GM19023 (cell line): Measurements from ENCODE around the gene SCYL2.
"Not testable (repeated sequence)": the region's sequence is repeated elsewhere in the genome, so short reads cannot be mapped to it uniquely, and the experiment has no call there.

Experiments
- ATAC-seq: cut with Tn5 transposase; IDR thresholded peaks from one replicate; pipeline ENCODE4 v1.9.1; 2021; ENCODE audit warnings: mild to moderate bottlenecking, moderate library complexity; ENCODE audit not compliant: unreplicated experiment

Gene SCYL2, protein sequence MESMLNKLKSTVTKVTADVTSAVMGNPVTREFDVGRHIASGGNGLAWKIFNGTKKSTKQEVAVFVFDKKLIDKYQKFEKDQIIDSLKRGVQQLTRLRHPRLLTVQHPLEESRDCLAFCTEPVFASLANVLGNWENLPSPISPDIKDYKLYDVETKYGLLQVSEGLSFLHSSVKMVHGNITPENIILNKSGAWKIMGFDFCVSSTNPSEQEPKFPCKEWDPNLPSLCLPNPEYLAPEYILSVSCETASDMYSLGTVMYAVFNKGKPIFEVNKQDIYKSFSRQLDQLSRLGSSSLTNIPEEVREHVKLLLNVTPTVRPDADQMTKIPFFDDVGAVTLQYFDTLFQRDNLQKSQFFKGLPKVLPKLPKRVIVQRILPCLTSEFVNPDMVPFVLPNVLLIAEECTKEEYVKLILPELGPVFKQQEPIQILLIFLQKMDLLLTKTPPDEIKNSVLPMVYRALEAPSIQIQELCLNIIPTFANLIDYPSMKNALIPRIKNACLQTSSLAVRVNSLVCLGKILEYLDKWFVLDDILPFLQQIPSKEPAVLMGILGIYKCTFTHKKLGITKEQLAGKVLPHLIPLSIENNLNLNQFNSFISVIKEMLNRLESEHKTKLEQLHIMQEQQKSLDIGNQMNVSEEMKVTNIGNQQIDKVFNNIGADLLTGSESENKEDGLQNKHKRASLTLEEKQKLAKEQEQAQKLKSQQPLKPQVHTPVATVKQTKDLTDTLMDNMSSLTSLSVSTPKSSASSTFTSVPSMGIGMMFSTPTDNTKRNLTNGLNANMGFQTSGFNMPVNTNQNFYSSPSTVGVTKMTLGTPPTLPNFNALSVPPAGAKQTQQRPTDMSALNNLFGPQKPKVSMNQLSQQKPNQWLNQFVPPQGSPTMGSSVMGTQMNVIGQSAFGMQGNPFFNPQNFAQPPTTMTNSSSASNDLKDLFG

DNA sequence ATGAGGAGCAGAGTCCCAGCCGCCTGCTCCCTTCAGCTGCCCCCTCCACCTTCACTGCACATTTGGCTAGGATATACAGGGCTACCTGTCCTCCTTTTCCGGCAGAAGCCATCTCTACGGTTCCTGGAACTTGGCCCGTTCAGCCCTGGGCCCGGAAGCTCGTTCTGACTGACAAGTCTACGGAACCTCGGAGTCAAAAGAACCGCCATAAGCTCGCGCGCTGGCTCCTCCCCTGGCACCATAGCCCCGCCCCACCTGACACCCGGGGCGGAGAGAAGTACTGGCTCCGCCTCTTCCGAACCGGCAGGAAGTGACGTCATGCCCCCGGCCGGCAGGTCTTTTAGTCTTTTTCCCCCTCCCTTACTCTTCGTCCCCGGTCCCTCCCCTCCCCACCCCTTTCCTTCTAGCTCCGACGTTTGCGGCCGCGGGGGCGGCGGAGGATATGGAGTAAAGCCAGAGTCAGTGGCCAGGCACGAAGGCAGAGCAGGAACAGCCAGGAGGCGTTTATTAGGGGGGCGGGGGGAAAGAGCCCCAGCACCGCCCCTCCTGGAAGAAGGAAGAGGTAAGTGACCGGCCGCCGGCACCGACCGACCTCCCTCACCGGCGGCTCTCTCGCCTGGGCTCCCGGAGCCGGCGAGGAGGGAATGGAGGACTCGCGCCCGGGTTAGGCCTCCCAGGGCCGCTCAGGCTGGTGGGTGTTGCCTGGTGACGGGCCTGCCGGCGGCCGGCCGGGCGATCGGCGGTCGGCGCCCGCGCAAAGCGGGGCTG lies at the start of gene SCYL2, which contains the start of gene DEPDC4:
Gene SCYL2 (plus strand): TSS at position 343 of the 768 bp plus-strand sequence. CDS start 15,794 bp downstream, outside the sequence.
Gene DEPDC4 (minus strand): TSS at position 245 of the 768 bp plus-strand sequence. CDS start 3 bp downstream, at position 242.
- ATAC-seq = peak; percentile 91

DNA sequence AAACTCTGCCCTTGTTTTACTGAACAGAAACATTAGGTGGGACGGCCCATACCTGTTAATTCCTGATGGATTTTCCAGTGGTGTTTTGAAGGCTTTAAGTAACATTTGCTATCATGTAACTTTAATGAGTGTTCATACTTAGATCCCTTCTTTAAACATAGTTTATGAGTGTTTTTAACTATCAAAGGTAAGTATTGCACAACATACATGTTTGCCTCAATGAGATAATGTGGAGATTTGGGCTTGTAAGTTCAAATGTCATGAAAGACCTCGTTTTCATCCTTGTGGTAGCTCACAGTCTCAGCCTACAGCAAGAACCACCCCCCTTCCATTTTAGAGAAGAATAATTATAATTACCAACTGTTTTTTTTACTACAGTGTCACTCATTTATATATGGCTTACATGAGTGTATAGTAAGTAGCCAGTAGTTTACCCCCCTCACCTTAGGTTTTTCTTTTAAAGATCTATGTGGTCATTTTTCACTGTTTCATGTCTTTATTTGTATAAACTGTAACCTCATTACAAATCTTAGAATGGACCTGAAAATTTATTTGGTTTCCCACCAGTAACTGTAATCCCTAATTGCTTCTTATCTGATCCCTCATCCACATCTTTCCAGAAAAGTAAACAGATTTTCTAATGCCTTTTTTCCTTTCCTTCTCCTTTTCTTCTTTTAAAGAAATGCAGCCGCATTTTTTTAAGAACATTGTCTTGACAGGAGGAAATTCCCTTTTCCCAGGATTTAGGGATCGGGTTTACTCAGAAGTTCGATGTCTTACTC lies 47.5 kb upstream of the SCYL2 start:
- no peak for ATAC-seq

DNA sequence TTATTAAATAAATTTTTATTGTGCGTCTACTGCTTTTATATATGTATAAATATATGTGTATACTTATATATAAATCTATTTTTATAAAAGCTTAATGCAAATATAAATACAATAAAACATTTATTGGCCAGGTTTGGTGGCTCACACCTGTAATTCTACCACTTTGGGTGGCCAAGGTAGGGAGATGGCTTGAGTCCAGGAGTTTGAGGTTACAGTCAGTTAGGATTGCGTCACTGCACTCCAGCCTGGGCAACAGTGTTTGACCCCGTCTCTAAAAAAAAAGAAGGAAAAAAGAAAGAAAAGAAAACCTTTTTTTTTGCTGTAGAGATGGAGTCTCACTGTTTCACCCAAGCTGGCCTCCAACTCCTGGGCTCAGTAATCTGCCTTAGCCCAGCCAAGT lies 45.5 kb upstream of the SCYL2 start:
- ATAC-seq = no peak

DNA sequence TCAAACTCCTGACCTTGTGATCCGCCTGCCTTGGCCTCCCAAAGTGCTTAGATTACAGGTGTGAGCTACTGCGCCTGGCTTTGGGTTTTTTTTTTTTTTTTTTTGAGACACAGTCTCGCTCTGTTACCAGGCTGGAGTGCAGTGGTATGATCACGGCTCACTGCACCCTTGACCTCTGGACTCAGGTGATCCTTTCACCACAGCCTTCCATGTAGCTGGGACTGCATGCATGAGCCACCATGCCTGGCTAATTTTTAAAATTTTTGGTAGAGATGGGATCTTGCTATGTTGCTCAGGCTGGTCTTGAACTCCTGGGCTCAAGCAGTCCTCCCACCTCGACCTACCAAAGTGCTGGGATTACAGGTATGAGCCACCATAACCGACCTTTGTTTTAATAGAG lies 44.8 kb upstream of the SCYL2 start:
- not testable (repeated sequence) for ATAC-seq

DNA sequence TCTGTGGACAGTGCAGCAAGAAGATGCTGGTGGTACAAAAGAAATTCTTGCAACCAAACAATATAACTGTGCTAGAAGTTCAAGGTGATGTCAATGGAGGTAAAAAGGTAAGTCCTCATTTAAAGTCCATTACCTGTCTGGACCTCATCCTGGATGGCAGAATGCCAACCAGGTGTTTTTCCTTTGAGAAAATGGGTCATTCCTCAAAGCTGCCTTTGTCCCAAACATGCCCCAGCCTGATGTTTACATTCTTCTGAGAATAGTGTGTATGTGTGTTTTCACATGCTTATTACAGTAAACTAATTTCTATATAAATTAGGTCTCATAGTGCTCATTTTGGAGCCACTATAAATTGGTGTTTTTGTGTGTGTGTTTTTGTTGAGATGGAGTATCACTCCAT lies 41.5 kb upstream of the SCYL2 start:
- ATAC-seq = no peak

DNA sequence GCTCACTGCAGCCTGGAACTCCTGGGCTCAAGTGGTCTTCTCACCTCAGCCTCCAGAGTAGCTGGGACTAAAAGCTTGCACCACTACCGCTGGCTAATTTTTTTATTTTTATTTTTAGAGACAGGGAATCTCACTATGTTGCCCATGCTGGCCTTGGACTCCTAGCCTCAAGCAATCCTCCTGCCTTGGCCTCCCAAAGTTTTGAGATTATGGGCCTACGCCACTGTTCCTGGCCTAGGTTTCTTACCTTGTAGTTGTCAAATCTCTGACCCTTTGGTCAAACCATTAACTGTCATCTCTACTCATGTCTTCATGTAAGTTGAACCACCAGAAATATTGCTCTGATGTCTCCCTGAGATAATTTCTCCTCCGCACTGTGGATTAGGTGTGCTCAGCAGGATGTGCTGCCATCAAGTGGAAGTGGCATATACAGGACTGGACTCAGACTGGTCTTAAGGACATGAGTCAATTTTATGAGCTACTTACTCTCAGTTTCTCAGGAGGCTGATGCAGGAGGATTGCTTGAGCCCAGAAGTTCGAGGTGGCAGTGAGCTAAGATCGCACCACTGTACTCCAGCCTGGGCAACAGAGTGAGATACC lies 37.8 kb upstream of the SCYL2 start:
- no peak for ATAC-seq

DNA sequence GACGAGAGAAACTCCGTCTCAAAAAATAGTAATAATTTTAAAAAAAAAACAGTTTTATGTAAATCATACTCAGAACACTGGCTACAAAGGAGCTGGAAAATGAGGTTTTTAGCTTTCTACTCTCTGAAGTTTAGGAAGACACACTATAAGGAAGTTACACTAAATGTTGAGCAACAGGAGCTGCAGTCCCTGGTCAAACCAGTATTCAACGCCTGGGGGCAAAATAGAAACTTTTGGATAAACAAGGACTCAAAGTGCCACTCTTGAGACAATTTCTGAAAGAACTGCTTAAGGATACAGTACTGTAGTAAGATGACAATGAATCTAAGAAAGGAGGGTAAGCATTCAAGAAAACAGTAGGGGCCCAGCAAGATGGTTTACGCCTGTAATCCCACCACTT lies 37.1 kb upstream of the SCYL2 start:
- ATAC-seq = no peak

DNA sequence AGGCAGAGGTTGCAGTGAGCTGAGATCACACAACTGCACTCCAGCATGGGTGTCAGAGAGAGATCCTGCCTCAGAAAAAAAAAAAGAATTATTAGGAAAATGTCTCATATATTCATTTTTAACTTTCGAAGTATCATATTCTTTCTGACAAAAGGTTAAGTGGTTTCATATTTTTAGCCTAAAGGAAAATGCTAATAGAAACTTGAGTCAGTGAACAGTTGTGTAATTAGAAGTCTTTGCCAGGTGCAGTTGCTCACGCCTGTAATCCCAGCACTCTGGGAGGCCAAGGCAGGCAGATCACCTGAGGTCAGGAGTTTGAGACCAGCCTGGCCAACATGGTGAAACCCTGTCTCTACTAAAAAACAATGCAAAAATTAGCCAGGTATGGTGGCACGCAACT lies 35.1 kb upstream of the SCYL2 start:
- not testable (repeated sequence) for ATAC-seq

DNA sequence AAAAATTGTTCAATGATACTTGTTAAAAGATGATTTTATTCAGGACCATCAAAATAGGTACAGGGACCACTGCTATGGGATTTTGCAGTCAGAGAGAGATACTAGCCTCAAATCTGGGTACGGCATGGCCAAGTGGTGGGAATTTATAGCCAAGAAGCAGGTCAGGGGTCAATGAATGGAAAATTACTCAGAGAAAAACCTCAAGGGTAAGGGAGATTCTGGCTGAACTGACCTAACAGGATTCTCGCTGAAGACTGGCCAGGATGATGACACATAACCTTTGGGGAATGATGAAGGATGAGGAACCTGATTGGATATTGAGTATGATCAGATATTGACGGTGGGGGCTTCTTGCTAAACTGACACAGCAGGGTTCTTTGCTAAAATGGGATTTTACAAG lies 32.8 kb upstream of the SCYL2 start:
- ATAC-seq = no peak

DNA sequence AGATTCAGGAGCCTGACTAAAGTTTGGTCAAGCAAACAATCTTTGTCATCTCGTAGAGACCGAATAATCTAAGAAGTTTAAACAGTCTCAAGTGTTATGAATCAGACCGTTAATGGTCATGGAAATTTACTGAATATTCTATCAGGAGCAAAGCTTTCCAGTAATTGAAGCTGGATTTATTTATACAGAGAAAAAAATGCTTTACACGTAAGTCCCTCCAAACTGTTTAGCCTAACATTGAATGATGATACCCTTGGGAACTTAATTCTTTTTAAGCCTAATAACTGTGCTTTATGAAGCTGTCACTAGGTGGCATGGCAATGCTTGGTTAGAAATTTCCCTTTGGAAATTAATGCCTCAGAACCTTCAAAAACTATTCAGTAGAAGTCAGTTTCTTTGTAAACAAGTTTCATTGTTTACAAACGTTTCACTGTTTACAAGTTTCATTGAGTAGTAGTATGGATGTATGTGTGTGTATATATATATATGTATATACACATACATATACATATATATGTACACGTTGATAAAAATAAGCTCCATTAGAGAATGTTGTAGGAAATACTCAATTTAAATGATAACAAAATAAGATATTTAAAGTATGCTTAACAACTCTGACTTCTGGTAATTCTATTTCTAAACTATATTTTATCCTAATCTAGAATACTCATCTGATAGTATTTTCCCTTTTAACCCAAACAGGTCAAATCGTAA lies 32.2 kb upstream of the SCYL2 start:
- ATAC-seq = no peak

DNA sequence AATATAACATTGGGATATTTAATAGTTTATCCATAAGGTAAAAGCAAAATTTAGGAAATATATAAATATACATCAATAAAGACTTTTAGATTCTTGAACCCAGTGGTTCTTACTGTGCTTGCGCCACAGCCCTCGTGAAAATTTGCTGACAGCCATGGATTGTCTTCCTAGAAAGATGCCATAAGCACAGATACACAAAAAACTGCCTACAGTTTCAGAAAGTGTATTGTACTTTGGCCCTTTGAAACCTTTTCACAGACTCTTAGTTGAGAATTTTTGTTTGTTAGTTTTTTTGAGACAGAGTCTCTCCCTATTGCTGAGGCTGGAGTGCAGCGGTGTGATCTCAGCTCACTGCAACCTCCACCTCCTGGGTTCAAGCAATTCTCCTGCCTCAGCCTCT lies 28.2 kb upstream of the SCYL2 start:
- no peak for ATAC-seq

DNA sequence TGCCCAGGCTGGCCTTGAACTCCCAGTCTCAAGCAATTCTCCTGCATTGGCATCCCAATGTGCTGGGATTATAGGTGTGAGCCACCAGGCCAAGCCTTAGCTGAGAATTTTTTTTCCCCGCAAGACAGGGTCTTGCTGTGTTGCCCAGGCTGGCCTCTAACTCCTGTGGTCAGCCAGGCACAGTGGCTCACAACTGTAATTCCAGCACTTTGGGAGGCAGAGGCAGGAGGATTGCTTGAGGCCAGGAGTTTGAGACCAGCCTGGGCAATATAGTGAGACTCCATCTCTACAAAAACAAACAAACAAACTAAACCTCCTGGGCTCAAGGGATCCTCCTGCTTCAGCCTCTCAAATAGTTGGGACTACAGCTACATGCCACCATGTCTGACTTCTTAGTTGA lies 27.4 kb upstream of the SCYL2 start:
- no peak for ATAC-seq

DNA sequence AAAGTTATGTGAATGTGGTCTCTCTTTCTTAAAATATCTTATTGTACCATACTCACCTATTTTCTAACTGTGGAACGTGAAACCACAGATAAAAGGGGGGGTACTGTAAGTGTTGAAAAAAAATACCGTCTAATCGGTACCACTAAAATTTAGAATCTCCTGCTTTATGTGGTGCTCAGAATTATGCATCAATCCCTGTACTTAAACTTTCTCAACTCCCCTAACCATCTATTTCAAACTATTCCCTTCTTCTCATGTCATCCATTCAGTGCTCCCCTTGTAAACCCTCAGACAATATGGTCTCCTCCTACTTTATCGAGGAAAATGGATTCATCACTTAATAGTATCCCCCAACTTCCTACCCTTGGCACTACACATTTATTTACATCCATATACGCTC lies 23.8 kb upstream of the SCYL2 start:
- no peak for ATAC-seq

DNA sequence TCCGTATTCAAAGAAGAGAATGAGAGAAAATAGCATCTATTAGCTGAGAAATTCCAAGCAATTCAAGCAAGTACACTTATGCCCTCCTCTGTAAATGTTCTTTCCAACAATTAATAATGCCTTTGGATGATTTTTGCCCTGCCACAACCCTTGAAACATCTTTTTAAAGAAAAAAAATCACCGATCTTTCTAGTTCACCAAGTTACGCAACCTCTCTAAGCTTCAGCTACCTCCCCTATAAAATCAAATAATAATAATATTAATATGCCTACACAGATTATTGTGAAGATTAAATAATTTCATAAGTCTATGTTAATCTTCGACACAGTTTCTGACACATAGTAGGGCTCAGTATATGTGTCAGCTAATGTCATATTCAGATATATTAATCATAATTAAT lies 19.2 kb upstream of the SCYL2 start:
- no peak for ATAC-seq

DNA sequence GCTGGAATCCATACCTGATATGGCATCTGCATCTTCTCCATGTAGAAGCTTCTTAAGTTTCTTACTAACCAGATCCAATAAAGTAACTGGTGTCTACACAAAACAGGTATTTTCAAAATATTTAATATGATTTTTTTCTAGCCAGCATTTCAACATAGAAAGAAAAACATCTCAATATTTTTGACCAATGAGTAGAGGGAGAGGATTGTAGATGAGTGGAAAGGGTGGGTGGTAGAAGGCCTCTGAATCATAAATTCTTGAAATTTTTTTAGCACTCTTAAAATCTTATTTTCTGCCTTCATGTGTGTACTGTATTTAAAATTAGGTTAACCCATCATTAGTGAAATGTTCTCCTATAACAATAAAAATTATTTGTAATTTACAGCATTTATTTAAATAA lies 18.1 kb upstream of the SCYL2 start:
- no peak for ATAC-seq

DNA sequence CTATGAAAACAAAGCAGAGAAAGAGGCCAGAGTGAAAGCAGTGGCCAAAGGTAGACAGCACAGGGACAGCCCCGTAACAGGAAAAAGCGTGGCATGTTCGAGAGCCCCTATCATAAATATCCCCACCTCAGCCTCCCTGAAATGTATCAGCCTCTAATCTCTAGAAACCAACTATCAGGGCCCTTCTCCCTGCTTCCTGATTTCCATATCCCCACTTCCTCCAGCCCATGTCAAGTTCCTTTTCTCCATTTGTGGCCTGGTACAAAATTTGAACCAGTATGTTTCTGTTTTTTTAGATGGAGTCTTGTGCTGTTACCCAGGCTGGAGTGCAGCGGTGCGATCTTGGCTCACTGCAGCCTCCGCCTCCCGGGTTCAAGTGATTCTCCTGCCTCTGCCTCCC lies 17.0 kb upstream of the SCYL2 start:
- no peak for ATAC-seq

DNA sequence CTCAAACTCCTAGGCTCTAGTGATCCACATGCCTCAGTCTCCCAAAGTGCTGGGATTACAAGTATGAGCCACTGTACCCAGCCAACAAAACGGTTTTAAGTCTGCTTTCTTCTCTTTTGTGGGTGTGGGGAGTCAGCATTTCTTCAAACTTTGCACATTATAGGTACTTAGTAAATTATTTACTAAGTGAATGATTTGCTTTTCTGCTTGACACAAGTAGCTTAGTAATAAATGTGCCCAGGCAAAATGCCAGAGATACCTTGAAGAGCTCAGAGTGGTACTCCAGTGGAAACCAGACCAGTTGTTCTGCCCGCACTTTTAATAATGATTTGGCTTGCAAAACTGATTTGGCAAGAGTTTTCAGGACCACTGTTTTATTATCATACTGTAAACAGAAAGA lies 15.1 kb upstream of the SCYL2 start:
- no peak for ATAC-seq

DNA sequence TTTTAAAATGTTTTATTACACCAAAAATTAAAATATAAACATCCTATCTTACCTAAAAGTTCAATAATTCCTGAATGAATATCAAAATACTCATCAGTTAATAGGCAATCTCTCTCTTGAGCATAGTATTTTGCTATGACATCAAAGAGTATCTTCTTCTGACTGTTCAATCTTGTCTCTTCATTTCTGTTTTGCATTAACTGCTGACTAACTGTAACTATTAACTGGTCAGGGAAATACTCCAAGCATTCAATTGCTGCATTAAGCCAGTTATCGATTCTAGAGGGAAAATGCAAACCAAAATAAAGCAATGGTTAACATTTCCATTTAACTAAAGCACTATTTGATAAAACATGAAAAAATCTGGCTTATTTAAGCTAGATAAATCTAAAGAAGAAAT lies 13.5 kb upstream of the SCYL2 start:
- no peak for ATAC-seq

DNA sequence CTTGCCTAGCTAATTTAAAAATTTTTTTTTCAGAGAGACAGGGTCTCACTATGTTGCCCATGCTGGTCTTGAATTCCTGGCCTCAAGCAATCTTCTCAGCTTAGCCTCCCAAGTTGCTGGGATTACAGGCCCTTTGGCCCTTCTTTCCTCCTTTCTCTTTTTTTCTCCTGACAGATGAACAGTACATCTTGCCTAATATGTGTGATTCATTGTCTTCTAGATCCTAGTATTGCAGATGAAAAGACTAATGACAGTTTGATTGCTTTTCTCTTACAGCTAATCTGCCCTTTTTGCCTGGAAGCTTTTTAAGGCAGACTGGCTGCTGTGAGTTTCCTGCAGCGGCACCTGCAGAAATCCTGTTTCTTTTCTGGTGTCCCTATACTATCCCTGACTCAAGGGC lies 12.1 kb upstream of the SCYL2 start:
- ATAC-seq = no peak
